DMS 273 (cell line): ENCODE data around the gene SLC39A5.
A peak's percentile ranks its signal among the peaks of the same experiment; 100 is the strongest.
"Not testable (repeated sequence)": the region's sequence is repeated elsewhere in the genome, so short reads cannot be mapped to it uniquely, and the experiment has no call there.

Experiments used
- DNase-seq: peaks from one replicate; lab custom pipeline; 2025; ENCODE audit not compliant: unreplicated experiment; lab: John Stamatoyannopoulos, UW

SLC39A5 gene

DNA sequence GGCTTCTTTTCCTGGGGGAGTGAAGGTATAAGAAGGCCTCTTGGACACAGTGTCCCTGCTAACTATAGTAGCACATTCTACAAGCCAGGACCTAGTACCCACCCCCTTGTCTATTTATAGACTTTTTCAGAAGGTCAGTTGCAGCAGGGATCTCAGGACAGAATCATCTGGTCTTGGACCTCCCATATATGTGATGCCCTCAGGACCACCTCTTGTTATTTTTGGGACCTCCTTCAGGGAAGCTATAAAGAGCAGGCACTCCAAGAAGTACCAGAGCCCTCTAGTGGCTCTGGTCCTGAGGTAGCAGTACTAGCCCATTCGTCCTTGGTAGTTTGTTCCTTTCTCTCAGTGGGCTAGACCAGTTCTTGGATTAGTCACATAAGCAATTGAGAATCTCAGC is 41.2 kb downstream of the SLC39A5 start:
- DNase-seq = peak; percentile 48

DNA sequence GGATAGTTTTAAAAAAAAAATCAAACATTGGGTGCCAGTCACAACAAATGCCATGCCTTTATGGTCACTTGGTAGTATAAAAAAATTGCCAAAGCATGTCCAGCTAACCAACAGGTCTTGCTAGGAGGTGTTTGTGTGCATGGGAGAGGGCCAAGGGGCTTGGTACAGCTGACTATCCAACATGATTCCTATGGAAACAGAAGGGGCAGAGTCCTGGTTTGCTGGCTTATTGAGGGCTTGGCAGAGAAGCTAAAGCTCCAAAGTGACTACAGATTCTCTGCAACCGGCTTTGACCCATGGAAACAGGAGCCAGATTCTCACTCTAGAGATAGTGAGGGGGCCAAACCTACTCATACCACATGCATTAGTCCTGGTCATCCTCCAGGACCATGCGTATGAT is 42.6 kb downstream of the SLC39A5 start:
- not testable (repeated sequence) for DNase-seq

DNA sequence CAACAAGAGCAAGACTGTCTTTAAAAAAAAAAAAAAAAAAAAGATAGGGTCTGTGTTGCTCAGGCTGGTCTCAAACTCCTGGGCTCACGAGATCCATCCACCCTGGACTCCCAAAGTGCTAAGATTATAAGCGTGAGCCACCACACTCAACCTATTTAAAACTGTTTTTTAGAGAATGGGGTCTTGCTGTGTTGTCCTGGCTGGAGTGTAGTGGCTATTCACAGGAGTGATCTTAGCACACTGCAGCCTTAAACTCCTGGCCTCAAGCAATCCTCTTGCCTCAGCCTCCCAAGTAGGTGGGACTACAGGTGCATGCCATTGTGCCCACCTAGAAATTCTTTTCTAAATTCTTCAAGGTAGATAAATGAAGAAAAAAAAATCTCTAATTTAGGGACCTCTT is 44.4 kb downstream of the SLC39A5 start:
- DNase-seq = no peak

DNA sequence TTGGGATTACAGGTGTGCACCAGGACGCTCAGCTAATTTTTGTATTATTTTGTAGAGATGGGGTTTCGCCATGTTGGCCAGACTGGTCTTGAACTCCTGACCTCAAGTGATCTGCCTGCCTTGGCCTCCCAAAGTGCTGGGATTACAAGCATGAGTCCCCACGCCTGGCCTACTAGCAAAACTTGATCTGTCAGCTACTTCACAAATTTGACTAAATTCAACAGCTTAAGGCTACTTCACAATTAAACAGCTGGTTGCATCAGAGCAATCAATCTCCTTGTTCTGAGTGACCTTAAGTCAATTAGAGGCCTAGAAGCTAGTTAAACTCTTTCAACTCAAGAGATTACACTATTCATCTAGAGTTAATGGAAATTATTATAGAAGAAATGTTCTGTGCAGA is 49.1 kb downstream of the SLC39A5 start:
- DNase-seq = no peak

DNA sequence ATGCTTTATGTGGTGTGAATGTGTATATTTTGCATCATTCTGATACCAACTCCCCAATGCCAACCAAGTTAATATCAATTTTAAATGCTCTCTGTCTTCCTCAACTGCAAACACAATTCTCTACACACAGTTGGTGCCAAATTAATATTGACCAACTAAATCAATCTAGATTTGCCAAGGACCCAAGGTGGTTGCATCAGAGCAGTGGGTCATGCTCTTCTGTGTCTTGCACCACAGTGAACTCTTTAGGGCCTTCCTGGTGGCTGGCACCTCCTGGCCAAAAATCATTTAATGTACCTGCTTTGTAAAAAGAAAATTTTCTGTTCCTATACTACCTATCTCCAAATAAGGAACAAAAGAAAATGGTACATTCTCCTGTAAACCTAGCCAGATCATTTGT is 51.0 kb downstream of the SLC39A5 start:
- DNase-seq = no peak

DNA sequence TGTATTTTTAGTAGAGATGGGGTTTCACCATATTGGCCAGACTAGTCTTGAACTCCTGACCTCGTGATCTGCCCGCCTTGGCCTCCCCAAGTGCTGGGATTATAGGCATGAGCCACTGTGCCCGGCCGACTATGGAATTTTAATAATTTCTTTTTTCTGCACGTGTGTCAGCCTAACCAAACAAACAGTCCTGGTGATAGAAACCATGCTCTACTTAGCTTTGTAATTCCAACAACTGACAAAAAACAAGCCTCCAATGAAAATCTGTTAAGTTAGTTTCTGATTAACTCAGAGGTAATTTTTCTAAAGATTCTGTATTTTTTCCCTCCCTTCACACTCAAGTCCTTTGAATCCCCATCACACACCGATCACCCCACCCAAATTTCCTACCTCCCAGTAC is 52.2 kb downstream of the SLC39A5 start:
- no peak for DNase-seq

DNA sequence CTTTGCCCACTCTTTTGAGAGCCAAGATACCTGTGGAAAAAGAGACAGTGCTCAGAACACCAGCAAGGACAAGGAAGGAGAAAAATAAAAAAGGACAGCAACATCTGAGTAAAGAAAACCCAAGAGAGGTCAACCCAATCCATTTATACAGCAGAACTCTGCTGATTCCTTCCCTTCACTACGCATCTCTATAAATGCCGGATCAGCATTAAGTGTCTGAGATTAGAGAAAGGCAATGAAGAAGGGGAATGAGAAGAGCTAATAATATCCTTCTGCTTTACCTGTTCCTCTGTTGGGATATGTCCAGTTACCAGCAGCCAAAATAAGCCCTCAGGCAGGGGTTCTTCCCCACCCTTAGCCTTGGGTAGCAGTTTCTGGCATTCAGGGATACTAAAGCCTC is 52.7 kb downstream of the SLC39A5 start:
- DNase-seq = no peak

DNA sequence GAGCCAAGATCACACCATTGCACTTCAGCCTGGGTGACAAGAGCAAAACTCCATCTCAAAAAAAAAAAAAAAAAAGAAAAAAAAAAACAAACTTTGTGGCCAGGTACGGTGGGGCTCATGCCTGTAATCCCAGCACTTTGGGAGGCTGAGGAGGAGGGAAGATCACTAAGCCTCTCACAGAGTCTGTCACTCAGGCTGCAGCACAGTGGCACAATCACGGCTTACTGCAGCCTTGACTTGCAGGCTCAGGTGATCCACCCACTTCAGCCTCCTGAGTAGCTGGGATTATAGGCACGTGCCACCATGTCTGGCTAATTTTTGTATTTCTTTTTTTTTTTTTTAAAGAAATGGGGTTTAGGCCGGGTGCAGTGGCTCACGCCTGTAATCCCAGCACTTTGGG is 54.4 kb downstream of the SLC39A5 start:
- DNase-seq = not testable (repeated sequence)

DNA sequence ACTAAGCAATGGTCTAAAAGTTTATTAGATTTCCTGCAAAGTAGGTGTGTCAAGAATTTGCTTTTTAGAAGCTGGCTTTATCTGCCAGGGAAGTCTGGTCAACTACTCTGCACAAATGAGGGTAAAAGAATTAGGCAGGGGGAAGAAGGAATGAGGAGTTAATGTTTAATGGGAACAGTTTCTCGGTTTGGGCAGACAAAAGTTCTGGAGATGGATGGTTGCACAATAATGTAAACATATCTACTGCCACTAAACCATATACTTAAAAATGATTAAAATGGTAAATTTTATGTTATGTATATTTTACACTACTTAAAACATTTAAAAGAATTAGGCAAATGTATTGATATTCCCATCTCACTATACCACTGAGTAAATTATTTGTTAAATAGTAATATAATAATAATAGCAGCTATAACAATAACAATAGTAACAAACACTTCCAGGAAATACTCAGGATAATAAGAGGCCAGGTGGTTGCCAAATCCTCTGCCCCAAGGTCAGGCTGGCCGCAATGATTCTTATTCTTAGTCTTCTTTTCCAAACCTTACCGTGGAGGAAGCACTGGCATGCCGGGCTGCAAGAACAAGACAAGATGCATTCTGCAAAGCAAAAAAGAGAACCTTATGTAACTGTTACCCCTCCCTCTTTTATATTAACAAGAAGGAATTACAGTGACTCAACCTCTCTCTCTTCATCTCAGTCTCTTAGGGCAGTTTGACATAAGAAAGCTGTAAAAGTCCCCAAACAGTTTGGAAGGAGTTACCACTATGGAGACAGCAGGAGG is 56.4 kb downstream of the SLC39A5 start:
- DNase-seq = no peak
